Measurements from ENCODE around the gene ZNF740. TPM values are rescaled to one million over a fixed set of nuclear protein-coding genes. Genes with fewer than 3 reads are reported as not detected.
A peak's percentile ranks its signal among the peaks of the same experiment; 100 is the strongest.

ZNF740 gene
- total and polyA plus RNA-seq, 2 of the 4 experiments (the other 2 are of a cell fraction), result 13.1 to 14.0 TPM

- 0% methylated on average over 19 of the region's 72 CpGs; no CpG with 5 or more reads in 1 of the 2 experiments for WGBS, 2 experiments (ENCODE audit: extremely low coverage in 2 of 2, insufficient read length in 1 of 2)
- in situ Hi-C loops (cut with MboI; ENCODE audit: low sequenced_read_pairs), result no loop called here
These were observed 40.9 kb downstream of the ZNF740 start for GRCh38 chr12:53221203-53222080.

More at GRCh38 chr12:53221203-53222080, 40.9 kb downstream of the ZNF740 start:
- Histone ChIP-seq H4K20me1 (ENCODE audit: insufficient read depth, low read length) (peaks cover 4% of the 10 kb centered on the region), H4K91ac (ENCODE audit: insufficient read depth, low read depth, low read length) (peak overlapping the region; percentile 96), H4K5ac (ENCODE audit: low read depth, low read length) (peak overlapping the region; percentile 99), H2BK20ac (ENCODE audit: low read depth, low read length) (peak overlapping the region; percentile 81), H3K9me3 (ENCODE audit: control insufficient read depth, insufficient read depth, low read length) (no peaks in the 10 kb centered on the region), H2AFZ (replicated peaks; ENCODE audit: low read length, poor library complexity) (peak overlapping the region; percentile 94), H3K27ac (ENCODE audit: insufficient read depth, low read length) (peak overlapping the region; percentile 94), H3K4me2 (ENCODE audit: low read depth, low read length) (peak overlapping the region; percentile 96), H2AK5ac (ENCODE audit: low read depth, low read length) (peak overlapping the region; percentile 94), H2BK120ac (ENCODE audit: low read depth, low read length) (peak overlapping the region; percentile 90), H4K8ac (ENCODE audit: low read depth in 2 of 2, low read length in 2 of 2) (peak overlapping the region; percentile 94 to 98), H2AK9ac (replicated peaks; ENCODE audit: low read depth, low read length, poor library complexity) (peak overlapping the region; percentile 100), H3K14ac (replicated peaks; ENCODE audit: low read depth, low read length) (peak overlapping the region; percentile 95), H3K27me3 (ENCODE audit: control insufficient read depth, insufficient read depth, low read length) (no peaks in the 10 kb centered on the region), H3K4me3 (ENCODE audit: insufficient read depth, low read depth, low read length) (peak overlapping the region; percentile 50), H3K9me1 (ENCODE audit: insufficient read depth, low read length) (peaks cover 27% of the 10 kb centered on the region), H3K4me1 (ENCODE audit: control insufficient read depth, insufficient read depth, low read length) (peaks cover 43% of the 10 kb centered on the region), H3K56ac (ENCODE audit: extremely low read depth, insufficient read depth, low read length) (peak overlapping the region; percentile 97), H3K36me3 (ENCODE audit: control insufficient read depth, insufficient read depth, low read length) (no peaks in the 10 kb centered on the region), H3K79me1 (ENCODE audit: low read depth in 1 of 2, low read length in 2 of 2) (peaks cover 18 to 70% of the 10 kb centered on the region in 2 experiments; a peak in 3 of 4 replicates), H2BK5ac (ENCODE audit: low read depth, low read length, poor library complexity, severe bottlenecking) (peak overlapping the region; percentile 98), H3K4ac (ENCODE audit: low read depth, low read length) (peak overlapping the region; percentile 98), H2BK15ac (ENCODE audit: low read depth, low read length) (peak overlapping the region; percentile 77; the same call in 2 of the 3 replicates), H3K23ac (ENCODE audit: low read depth, low read length) (peak overlapping the region; percentile 99), H3K18ac (ENCODE audit: low read depth, low read length) (peak overlapping the region; percentile 97), H3K9ac (ENCODE audit: low read depth, low read length) (peak overlapping the region; percentile 90)
- no TSS peak for BruUV-seq (replicated peaks)
- intact Hi-C loops (cut with micrococcal nuclease), result loop anchor here (2.0 kb wide), 1 partner anchor 77 kb away; the partner anchor contains the start of gene MYG1
- DNase-seq, result peak; percentile 51
- dilution Hi-C loops (cut with HindIII; ENCODE audit: low sequenced_read_pairs, unreplicated experiment), result no loop called here
- TF ChIP-seq POLR2A (IDR thresholded peaks at IDR 0.05; ENCODE audit: low read depth, low read length) (peak; percentile 62), RCOR1 (IDR thresholded peaks at IDR 0.05; ENCODE audit: insufficient replicate concordance, low read length) (no peak), MXI1 (IDR thresholded peaks at IDR 0.05; ENCODE audit: borderline replicate concordance, low read depth, low read length) (peak; percentile 29; the same call in 1 of the 2 replicates), RFX5 (IDR thresholded peaks at IDR 0.05; ENCODE audit: low read depth, low read length) (no peak), MAZ (IDR thresholded peaks at IDR 0.05; ENCODE audit: borderline replicate concordance, low read depth, low read length) (peak; percentile 66; the same call in 1 of the 2 replicates)
- TF ChIP-seq, protein P1, sequence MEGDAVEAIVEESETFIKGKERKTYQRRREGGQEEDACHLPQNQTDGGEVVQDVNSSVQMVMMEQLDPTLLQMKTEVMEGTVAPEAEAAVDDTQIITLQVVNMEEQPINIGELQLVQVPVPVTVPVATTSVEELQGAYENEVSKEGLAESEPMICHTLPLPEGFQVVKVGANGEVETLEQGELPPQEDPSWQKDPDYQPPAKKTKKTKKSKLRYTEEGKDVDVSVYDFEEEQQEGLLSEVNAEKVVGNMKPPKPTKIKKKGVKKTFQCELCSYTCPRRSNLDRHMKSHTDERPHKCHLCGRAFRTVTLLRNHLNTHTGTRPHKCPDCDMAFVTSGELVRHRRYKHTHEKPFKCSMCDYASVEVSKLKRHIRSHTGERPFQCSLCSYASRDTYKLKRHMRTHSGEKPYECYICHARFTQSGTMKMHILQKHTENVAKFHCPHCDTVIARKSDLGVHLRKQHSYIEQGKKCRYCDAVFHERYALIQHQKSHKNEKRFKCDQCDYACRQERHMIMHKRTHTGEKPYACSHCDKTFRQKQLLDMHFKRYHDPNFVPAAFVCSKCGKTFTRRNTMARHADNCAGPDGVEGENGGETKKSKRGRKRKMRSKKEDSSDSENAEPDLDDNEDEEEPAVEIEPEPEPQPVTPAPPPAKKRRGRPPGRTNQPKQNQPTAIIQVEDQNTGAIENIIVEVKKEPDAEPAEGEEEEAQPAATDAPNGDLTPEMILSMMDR (conservative IDR thresholded peaks at IDR 0.05; ENCODE audit: low read depth, low read length), result peak; percentile 11; the same call in 1 of the 2 replicates
- ATAC-seq (ENCODE audit: low read depth), result peak; percentile 37
- CTCF ChIA-PET, result no interaction called here
- POLR2A ChIA-PET (ENCODE audit: unreplicated experiment), result interaction anchor here (0.5 to 0.7 kb wide), 2 partner anchors 58 to 1990 kb away, joined by 3 read pairs; no protein-coding TSS in a partner anchor
